Nephron (organoid): Measurements from ENCODE around the gene RERE.

ENCODE experiments used
- H3K27ac Mint-ChIP-seq, 3 experiments: 2 replicates each; pipeline ENCODE4 v1.8.0; 2020; ENCODE audit warnings: mixed read lengths in 3 of 3, mild to moderate bottlenecking in 2 of 3, moderate library complexity in 1 of 3
- H3K27me3 Mint-ChIP-seq: 2 replicates; pipeline ENCODE4 v1.8.0; 2021; ENCODE audit warnings: low read depth, mild to moderate bottlenecking, moderate library complexity, mixed read lengths
- H3K36me3 Mint-ChIP-seq: 2 replicates; pipeline ENCODE4 v1.8.0; 2020; ENCODE audit warnings: low read depth, mixed read lengths
- H3K4me1 Mint-ChIP-seq: 2 replicates; pipeline ENCODE4 v1.8.0; 2020; ENCODE audit warnings: mixed read lengths
- H3K4me3 Mint-ChIP-seq, 3 experiments: 2 replicates each; pipeline ENCODE4 v1.8.0; 2020; ENCODE audit warnings: mild to moderate bottlenecking in 3 of 3, mixed read lengths in 3 of 3, moderate library complexity in 2 of 3
- H3K9me3 Mint-ChIP-seq: 2 replicates; pipeline ENCODE4 v1.8.0; 2020; ENCODE audit warnings: mixed read lengths
- CTCF ChIP-seq, 3 experiments: fragments of 200-600 bp; sonication (generic); IDR thresholded peaks; one replicate each; pipeline ENCODE4 v1.5.0; 2021; ENCODE audit warnings: antibody characterized with exemption in 3 of 3; ENCODE audit not compliant: unreplicated experiment in 3 of 3

The RERE gene

GRCh38 chr1:8361198-8361849 lies 456.1 kb downstream of the RERE start:
- TF ChIP-seq CTCF (IDR thresholded peaks at IDR 0.05; ENCODE audit: unreplicated experiment in 3 of 3): no peak
- H3K36me3 Mint-ChIP-seq: peaks cover 65% of the 10 kb centered on the region
- H3K4me1 Mint-ChIP-seq: peaks cover 27% of the 10 kb centered on the region
- no peak overlapping the region for H3K4me3 Mint-ChIP-seq
- no peaks in the 10 kb centered on the region for H3K9me3 Mint-ChIP-seq
- no peak overlapping the region for H3K27ac Mint-ChIP-seq
- H3K27me3 Mint-ChIP-seq: no peaks in the 10 kb centered on the region

- H3K4me3 Mint-ChIP-seq: no peak overlapping the region
These were observed 456.8 kb downstream of the RERE start for GRCh38 chr1:8360493-8361197.

GRCh38 chr1:8359617-8360481 lies 457.6 kb downstream of the RERE start:
- H3K36me3 Mint-ChIP-seq: peaks cover 64% of the 10 kb centered on the region
- no peak overlapping the region for H3K4me3 Mint-ChIP-seq
- H3K9me3 Mint-ChIP-seq: no peaks in the 10 kb centered on the region
- TF ChIP-seq CTCF (IDR thresholded peaks at IDR 0.05; ENCODE audit: unreplicated experiment in 3 of 3): no peak
- no peaks in the 10 kb centered on the region for H3K27me3 Mint-ChIP-seq
- H3K4me1 Mint-ChIP-seq: peaks cover 13% of the 10 kb centered on the region
- peak overlapping the region in 1 of 3 experiments; percentile 71 for H3K27ac Mint-ChIP-seq

More at GRCh38 chr1:8360493-8361197, 456.8 kb downstream of the RERE start:
- peaks cover 65% of the 10 kb centered on the region for H3K36me3 Mint-ChIP-seq
- no peaks in the 10 kb centered on the region for H3K9me3 Mint-ChIP-seq
- H3K27me3 Mint-ChIP-seq: no peaks in the 10 kb centered on the region
- no peak overlapping the region for H3K27ac Mint-ChIP-seq
- TF ChIP-seq CTCF (IDR thresholded peaks at IDR 0.05; ENCODE audit: unreplicated experiment in 3 of 3): no peak
- peaks cover 20% of the 10 kb centered on the region for H3K4me1 Mint-ChIP-seq

GRCh38 chr1:8358897-8359616 lies 458.4 kb downstream of the RERE start:
- Mint-ChIP-seq H3K4me3 (no peak overlapping the region), H3K9me3 (no peaks in the 10 kb centered on the region)

More at GRCh38 chr1:8358897-8359616, 458.4 kb downstream of the RERE start:
- Mint-ChIP-seq H3K27ac (no peak overlapping the region), H3K4me1 (peaks cover 13% of the 10 kb centered on the region), H3K27me3 (no peaks in the 10 kb centered on the region), H3K36me3 (peaks cover 67% of the 10 kb centered on the region)
- TF ChIP-seq CTCF (IDR thresholded peaks at IDR 0.05; ENCODE audit: unreplicated experiment in 3 of 3): no peak
